Stimulated activated effector memory CD8-positive, alpha-beta T cell treated with anti-CD3 and anti-CD28 coated beads, Interleukin-12 subunit alpha, Interleukin-12 subunit beta, amount 100 ng/mL, for 72 hours (primary cell): ENCODE data around the gene LTA.
A peak's percentile ranks its signal among the peaks of the same experiment; 100 is the strongest.

Experiments used
- ATAC-seq: fragments of 150-1000 bp; cut with Tn5 transposase; 2 replicates; pipeline ENCODE4 v1.10.0; 2021
- DNase-seq, 2 donors: peaks; one replicate each; pipeline ENCODE4 v3.0.0; 2021 to 2022; ENCODE audit warnings: low spot score in 2 of 2
- H3K27ac Mint-ChIP-seq: one replicate; pipeline ENCODE4 v1.8.0; 2022; ENCODE audit warnings: mild to moderate bottlenecking, mixed read lengths
- H3K36me3 Mint-ChIP-seq: one replicate; pipeline ENCODE4 v1.8.0; 2022; ENCODE audit warnings: mild to moderate bottlenecking, mixed read lengths
- H3K4me1 Mint-ChIP-seq: one replicate; pipeline ENCODE4 v1.8.0; 2022; ENCODE audit warnings: mixed read lengths
- H3K4me3 Mint-ChIP-seq: one replicate; pipeline ENCODE4 v1.8.0; 2022; ENCODE audit warnings: mild to moderate bottlenecking, mixed read lengths
- H3K9me3 Mint-ChIP-seq: one replicate; pipeline ENCODE4 v1.8.0; 2022; ENCODE audit warnings: mixed read lengths

Gene LTA

DNA sequence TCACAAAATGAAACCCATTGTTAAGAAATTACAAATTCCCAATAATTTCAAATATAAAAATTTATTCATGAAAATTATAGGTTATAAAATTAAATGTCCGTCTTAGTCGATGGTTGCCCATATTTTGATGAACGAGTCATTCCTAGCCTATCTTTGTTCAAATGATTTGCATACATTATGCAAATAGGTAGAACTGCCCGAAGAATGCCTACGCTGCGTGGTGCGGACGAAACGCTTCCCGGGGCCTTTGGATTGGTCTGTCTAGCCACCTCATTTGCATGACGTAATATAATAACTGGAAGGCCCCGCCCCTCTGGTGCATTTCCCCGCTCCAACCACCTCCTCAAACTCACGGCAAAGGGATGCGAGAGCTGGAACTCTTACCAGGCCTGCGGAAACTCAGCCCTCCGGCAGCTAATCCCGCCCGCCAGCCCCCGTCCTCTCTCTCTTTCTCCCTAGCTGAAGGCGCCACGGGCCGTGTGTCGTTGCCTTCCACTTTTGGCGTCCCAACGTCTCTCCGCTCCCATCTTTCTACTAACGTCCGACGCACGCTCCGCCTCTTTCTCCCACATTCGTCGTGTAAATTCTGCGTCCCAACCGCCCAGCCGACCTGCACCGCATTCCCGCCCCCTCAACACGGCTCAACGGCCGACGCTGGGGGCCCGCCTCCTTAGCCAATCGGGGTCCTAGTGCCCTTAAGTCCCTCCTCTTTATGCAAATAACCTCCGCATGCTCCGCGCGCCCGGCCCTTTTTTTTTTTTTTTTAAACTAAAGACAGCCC, 47.9 kb downstream of the LTA start:
- ATAC-seq (peak; percentile 89), DNase-seq (peak; percentile 86 to 98)
- peaks cover 30% of the 10 kb centered on the region for H3K4me1 Mint-ChIP-seq
- peak overlapping the region; percentile 82 for H3K4me3 Mint-ChIP-seq
- H3K9me3 Mint-ChIP-seq, result no peaks in the 10 kb centered on the region
- peaks cover 53% of the 10 kb centered on the region for H3K36me3 Mint-ChIP-seq
- H3K27ac Mint-ChIP-seq, result peak overlapping the region; percentile 96

- ATAC-seq (peak; percentile 75), DNase-seq (peak; percentile 84 to 97)
- peak within 1 kb of the TSS; percentile 96 for H3K27ac Mint-ChIP-seq
- H3K9me3 Mint-ChIP-seq, result no peaks in the 10 kb centered on the region
- peaks cover 22% of the 10 kb centered on the region for H3K4me1 Mint-ChIP-seq
- peaks cover 61% of the 10 kb centered on the region for H3K36me3 Mint-ChIP-seq
- H3K4me3 Mint-ChIP-seq, result peak within 1 kb of the TSS; percentile 82
Observed at GRCh38 chr6:31620586-31621319, 48.7 kb downstream of the LTA start, which contains the start of gene PRRC2A. TSS of gene PRRC2A (plus strand) at chr6:31620715. CDS start at chr6:31622790, 2,075 bp downstream.

GRCh38 chr6:31621320-31621939, 49.3 kb downstream of the LTA start:
- no peak for ATAC-seq
- H3K4me1 Mint-ChIP-seq, result peaks cover 22% of the 10 kb centered on the region
- peak overlapping the region; percentile 96 for H3K27ac Mint-ChIP-seq
- no peaks in the 10 kb centered on the region for H3K9me3 Mint-ChIP-seq
- H3K36me3 Mint-ChIP-seq, result peaks cover 67% of the 10 kb centered on the region
- no peak for DNase-seq
- peak overlapping the region; percentile 82 for H3K4me3 Mint-ChIP-seq

- H3K4me1 Mint-ChIP-seq, result peaks cover 26% of the 10 kb centered on the region
- peak overlapping the region; percentile 96 for H3K27ac Mint-ChIP-seq
- no peaks in the 10 kb centered on the region for H3K9me3 Mint-ChIP-seq
- ATAC-seq, result no peak
- peaks cover 73% of the 10 kb centered on the region for H3K36me3 Mint-ChIP-seq
- DNase-seq, result no peak
- peak overlapping the region; percentile 82 for H3K4me3 Mint-ChIP-seq
Observed at GRCh38 chr6:31621991-31622390, 49.9 kb downstream of the LTA start.

DNA sequence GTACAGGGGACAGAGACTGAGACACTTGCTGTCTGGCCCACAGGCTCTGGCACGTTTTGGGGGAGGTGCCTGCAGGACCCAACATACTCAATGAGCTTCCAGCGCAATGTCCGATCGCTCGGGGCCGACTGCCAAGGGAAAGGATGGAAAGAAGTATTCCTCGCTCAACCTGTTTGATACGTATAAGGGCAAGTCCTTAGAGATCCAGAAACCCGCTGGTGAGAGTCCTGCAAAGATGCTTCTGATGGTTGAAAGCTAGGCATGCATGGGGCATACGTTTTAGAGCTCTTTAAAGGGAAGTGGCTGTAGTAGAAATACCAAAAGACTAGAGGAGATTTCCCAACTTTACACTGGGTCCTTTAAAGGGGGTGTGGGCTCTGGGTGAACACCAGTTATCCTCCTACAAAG, 50.6 kb downstream of the LTA start:
- DNase-seq (no peak), ATAC-seq (no peak)
- peaks cover 33% of the 10 kb centered on the region for H3K4me1 Mint-ChIP-seq
- H3K4me3 Mint-ChIP-seq, result peak overlapping the region; percentile 82
- H3K27ac Mint-ChIP-seq, result peak overlapping the region; percentile 96
- H3K36me3 Mint-ChIP-seq, result peaks cover 80% of the 10 kb centered on the region
- no peaks in the 10 kb centered on the region for H3K9me3 Mint-ChIP-seq
